SK-N-SH treated with all-trans-retinoic acid at 6 μM for 48 hours (cell line): ENCODE measurements around the gene GXYLT2.

Experiments used
- ATAC-seq: fragments of 200-7000 bp; cut with Tn5 transposase; 3 replicates; pipeline ENCODE4 v1.9.1; 2020; ENCODE audit warnings: mild to moderate bottlenecking, moderate library complexity
- ARNTL ChIP-seq: fragments of 450-650 bp; formaldehyde crosslinking; IDR thresholded peaks from 2 replicates; pipeline ENCODE4 v1.5.0; 2020; ENCODE audit warnings: low read depth, mild to moderate bottlenecking, moderate library complexity, borderline replicate concordance
- CREB5 ChIP-seq: fragments of 250-450 bp; sonication (Bioruptor Pico); IDR thresholded peaks from 2 replicates; pipeline ENCODE4 v1.5.1; 2020; ENCODE audit warnings: low read depth, mild to moderate bottlenecking, moderate library complexity
- CSDC2 ChIP-seq: fragments of 250-450 bp; sonication (Bioruptor Pico); IDR thresholded peaks from 2 replicates; pipeline ENCODE4 v1.5.0; 2020; ENCODE audit warnings: mild to moderate bottlenecking, moderate library complexity
- ESRRG ChIP-seq: fragments of 250-450 bp; sonication (Bioruptor Pico); IDR thresholded peaks from 2 replicates; pipeline ENCODE4 v1.6.1; 2021; ENCODE audit warnings: mild to moderate bottlenecking
- ISL1 ChIP-seq: fragments of 250-450 bp; sonication (Bioruptor Pico); IDR thresholded peaks from 2 replicates; pipeline ENCODE4 v2.1.2; 2022; ENCODE audit warnings: mild to moderate bottlenecking, moderate library complexity
- PATZ1 ChIP-seq: fragments of 250-450 bp; sonication (Bioruptor Pico); IDR thresholded peaks from 2 replicates; pipeline ENCODE4 v1.8.0; 2020; ENCODE audit warnings: mild to moderate bottlenecking, moderate library complexity, borderline replicate concordance
- PPARA ChIP-seq: fragments of 250-450 bp; sonication (Bioruptor Pico); IDR thresholded peaks from 2 replicates; pipeline ENCODE4 v1.5.0; 2020; ENCODE audit warnings: mild to moderate bottlenecking, borderline replicate concordance
- SNAI2 ChIP-seq: fragments of 250-450 bp; sonication (Bioruptor Pico); IDR thresholded peaks from 2 replicates; pipeline ENCODE4 v1.5.0; 2020; ENCODE audit warnings: mild to moderate bottlenecking, moderate library complexity
- TCF4 ChIP-seq: fragments of 250-450 bp; sonication (Bioruptor Pico); IDR thresholded peaks from 2 replicates; pipeline ENCODE4 v1.8.0; 2021; ENCODE audit warnings: mild to moderate bottlenecking, moderate library complexity, borderline replicate concordance
- TOX ChIP-seq: fragments of 250-450 bp; sonication (Bioruptor Pico); IDR thresholded peaks from 2 replicates; pipeline ENCODE4 v1.8.0; 2021; ENCODE audit warnings: mild to moderate bottlenecking, moderate library complexity, borderline replicate concordance
- ZC3H10 ChIP-seq: fragments of 250-450 bp; sonication (Bioruptor Pico); IDR thresholded peaks from 2 replicates; pipeline ENCODE4 v1.5.1; 2021; ENCODE audit warnings: mild to moderate bottlenecking, moderate library complexity
- ZFP3 ChIP-seq: fragments of 250-450 bp; sonication (Bioruptor Pico); IDR thresholded peaks from 2 replicates; pipeline ENCODE4 v1.5.0; 2020; ENCODE audit warnings: mild to moderate bottlenecking, moderate library complexity
- ZFP30 ChIP-seq: fragments of 450-650 bp; formaldehyde crosslinking; IDR thresholded peaks from 2 replicates; pipeline ENCODE4 v1.5.0; 2022; ENCODE audit warnings: mild to moderate bottlenecking, moderate library complexity
- ZNF565 ChIP-seq: fragments of 450-650 bp; formaldehyde crosslinking; conservative IDR thresholded peaks from 2 replicates; pipeline ENCODE4 v1.5.0; 2020; ENCODE audit warnings: low read depth, mild to moderate bottlenecking, moderate library complexity
- ZNF70 ChIP-seq: fragments of 450-650 bp; formaldehyde crosslinking; IDR thresholded peaks from 2 replicates; pipeline ENCODE4 v1.5.0; 2020; ENCODE audit warnings: mild to moderate bottlenecking, moderate library complexity
- ZNF8 ChIP-seq: fragments of 450-650 bp; formaldehyde crosslinking; IDR thresholded peaks from 2 replicates; pipeline ENCODE4 v1.5.0; 2020; ENCODE audit warnings: mild to moderate bottlenecking, moderate library complexity
- TF ChIP-seq, protein P1 (sequence below): fragments of 250-450 bp; sonication (Bioruptor Pico); IDR thresholded peaks from 2 replicates; pipeline ENCODE4 v1.5.0; 2020; ENCODE audit warnings: mild to moderate bottlenecking, moderate library complexity
- TF ChIP-seq, protein P2 (sequence below): fragments of 250-450 bp; sonication (Bioruptor Pico); IDR thresholded peaks from 2 replicates; pipeline ENCODE4 v1.5.1; 2021; ENCODE audit warnings: mild to moderate bottlenecking, moderate library complexity

The GXYLT2 gene

GRCh38 chr3:72909591-72909990, 21.7 kb downstream of the GXYLT2 start:
- TF ChIP-seq ZNF70 (CRISPR knock-in tag) (no peak), PATZ1 (no peak), ZC3H10 (CRISPR knock-in tag) (no peak), ESRRG (no peak), CSDC2 (CRISPR knock-in tag) (no peak), CREB5 (CRISPR knock-in tag) (no peak), ZNF565 (CRISPR knock-in tag) (no peak), SNAI2 (CRISPR knock-in tag) (no peak), TCF4 (CRISPR knock-in tag) (no peak), ZFP30 (CRISPR knock-in tag) (no peak)
- no peak for ATAC-seq

DNA sequence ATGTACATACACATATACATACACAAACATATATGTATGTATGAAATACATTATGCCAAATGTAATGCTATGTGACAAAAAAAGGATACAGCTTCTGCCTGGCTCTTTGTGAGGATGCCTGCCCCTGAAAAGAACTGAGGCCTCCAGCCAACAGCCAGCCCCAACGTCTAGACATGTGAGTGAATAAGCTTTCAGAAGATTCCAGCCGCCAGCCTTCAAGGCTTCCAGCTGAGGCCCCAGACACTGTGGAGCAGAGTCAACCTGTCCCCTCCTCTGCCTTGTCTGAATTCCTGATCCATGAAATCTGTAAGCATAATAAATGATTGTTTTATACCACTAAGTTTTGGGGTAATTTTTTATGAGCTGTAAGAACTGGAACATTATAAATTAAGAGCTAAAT, 24.7 kb downstream of the GXYLT2 start:
- no peak for TF ChIP-seq CREB5 (CRISPR knock-in tag)
- no peak for TF ChIP-seq ZFP3
- no peak for TF ChIP-seq ESRRG
- no peak for TF ChIP-seq ZNF70 (CRISPR knock-in tag)
- TF ChIP-seq ZFP30 (CRISPR knock-in tag) = no peak
- TF ChIP-seq PATZ1 = no peak
- TF ChIP-seq, protein P1, sequence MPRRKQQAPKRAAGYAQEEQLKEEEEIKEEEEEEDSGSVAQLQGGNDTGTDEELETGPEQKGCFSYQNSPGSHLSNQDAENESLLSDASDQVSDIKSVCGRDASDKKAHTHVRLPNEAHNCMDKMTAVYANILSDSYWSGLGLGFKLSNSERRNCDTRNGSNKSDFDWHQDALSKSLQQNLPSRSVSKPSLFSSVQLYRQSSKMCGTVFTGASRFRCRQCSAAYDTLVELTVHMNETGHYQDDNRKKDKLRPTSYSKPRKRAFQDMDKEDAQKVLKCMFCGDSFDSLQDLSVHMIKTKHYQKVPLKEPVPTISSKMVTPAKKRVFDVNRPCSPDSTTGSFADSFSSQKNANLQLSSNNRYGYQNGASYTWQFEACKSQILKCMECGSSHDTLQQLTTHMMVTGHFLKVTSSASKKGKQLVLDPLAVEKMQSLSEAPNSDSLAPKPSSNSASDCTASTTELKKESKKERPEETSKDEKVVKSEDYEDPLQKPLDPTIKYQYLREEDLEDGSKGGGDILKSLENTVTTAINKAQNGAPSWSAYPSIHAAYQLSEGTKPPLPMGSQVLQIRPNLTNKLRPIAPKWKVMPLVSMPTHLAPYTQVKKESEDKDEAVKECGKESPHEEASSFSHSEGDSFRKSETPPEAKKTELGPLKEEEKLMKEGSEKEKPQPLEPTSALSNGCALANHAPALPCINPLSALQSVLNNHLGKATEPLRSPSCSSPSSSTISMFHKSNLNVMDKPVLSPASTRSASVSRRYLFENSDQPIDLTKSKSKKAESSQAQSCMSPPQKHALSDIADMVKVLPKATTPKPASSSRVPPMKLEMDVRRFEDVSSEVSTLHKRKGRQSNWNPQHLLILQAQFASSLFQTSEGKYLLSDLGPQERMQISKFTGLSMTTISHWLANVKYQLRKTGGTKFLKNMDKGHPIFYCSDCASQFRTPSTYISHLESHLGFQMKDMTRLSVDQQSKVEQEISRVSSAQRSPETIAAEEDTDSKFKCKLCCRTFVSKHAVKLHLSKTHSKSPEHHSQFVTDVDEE (CRISPR knock-in tag) = no peak
- no peak for TF ChIP-seq ZNF565 (CRISPR knock-in tag)
- TF ChIP-seq TOX = no peak
- no peak for TF ChIP-seq ISL1 (CRISPR knock-in tag)
- TF ChIP-seq TCF4 (CRISPR knock-in tag) = no peak
- no peak for ATAC-seq

DNA sequence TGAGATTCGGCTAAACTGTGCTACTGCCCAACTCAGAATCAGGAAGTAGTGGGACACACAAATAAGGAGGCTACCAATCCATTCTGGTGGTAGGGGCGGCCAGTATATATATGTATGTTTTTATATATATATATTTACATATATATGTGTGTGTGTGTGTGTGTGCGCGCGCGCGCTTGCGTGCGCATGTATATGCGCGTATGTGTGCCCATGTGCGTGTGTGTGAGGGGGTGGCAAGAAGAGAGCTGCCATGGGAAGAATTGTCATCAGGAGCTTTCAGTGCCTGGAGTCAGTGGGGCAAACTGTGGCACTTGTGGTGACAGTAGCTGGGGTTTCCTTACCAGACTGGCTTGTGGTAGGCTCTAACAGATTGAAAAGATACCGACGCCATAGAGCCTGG, 26.5 kb downstream of the GXYLT2 start:
- TF ChIP-seq ZNF8 (CRISPR knock-in tag) (no peak), ARNTL (CRISPR knock-in tag) (no peak), SNAI2 (CRISPR knock-in tag) (no peak), PATZ1 (no peak), ZNF70 (CRISPR knock-in tag) (no peak), PPARA (no peak), ZNF565 (CRISPR knock-in tag) (no peak), ZFP3 (no peak), ZFP30 (CRISPR knock-in tag) (no peak), ESRRG (no peak)
- TF ChIP-seq, protein P2, sequence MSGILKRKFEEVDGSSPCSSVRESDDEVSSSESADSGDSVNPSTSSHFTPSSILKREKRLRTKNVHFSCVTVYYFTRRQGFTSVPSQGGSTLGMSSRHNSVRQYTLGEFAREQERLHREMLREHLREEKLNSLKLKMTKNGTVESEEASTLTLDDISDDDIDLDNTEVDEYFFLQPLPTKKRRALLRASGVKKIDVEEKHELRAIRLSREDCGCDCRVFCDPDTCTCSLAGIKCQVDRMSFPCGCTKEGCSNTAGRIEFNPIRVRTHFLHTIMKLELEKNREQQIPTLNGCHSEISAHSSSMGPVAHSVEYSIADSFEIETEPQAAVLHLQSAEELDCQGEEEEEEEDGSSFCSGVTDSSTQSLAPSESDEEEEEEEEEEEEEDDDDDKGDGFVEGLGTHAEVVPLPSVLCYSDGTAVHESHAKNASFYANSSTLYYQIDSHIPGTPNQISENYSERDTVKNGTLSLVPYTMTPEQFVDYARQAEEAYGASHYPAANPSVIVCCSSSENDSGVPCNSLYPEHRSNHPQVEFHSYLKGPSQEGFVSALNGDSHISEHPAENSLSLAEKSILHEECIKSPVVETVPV (CRISPR knock-in tag) = no peak
- ATAC-seq = no peak
